ENCODE data around the gene UBR4. TPM values are rescaled to one million over a fixed set of nuclear protein-coding genes. Genes with fewer than 3 reads are reported as not detected.

Gene UBR4
- total and polyA plus RNA-seq, 2 donors from 2014 or later: 167 to 319 TPM

DNA sequence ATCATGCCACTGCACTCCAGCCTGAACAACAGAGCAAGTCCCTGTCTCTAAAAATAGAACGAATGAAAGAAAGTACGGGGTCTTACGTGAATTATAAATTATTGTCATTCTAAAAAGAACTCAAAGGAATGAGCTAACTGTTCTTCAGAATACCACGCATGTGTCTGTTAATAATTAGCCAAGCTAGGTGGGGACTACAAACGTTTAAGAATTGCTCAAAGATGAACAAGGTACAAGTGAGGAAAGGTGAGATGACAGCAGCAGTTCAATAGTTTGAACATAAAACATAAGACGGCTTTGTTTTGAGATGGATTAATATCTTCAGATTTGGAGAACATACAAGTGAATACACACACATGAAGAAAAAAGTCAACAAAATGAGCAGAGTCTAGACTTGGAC lies 79.6 kb downstream of the UBR4 start:
- Histone ChIP-seq H3K27ac (ENCODE audit: low read depth in 2 of 2, low read length in 2 of 2) (no peak overlapping the region), H3K27me3 (ENCODE audit: control insufficient read depth, insufficient read depth, low read length) (no peaks in the 10 kb centered on the region), H3K9ac (ENCODE audit: low read length in 3 of 3) (no peak overlapping the region), H3K4me1 (ENCODE audit: control insufficient read depth in 2 of 3, insufficient read depth in 2 of 3, low read depth in 1 of 3, low read length in 3 of 3) (no peaks in the 10 kb centered on the region), H3K36me3 (ENCODE audit: control insufficient read depth in 2 of 3, insufficient read depth in 3 of 3, low read length in 3 of 3) (peaks cover 17 to 50% (median 40%) of the 10 kb centered on the region in 3 donors), H3K9me3 (ENCODE audit: control insufficient read depth in 2 of 3, insufficient read depth in 1 of 3, low read length in 3 of 3) (no peaks in the 10 kb centered on the region), H3K4me3 (ENCODE audit: low read length in 3 of 3) (no peak overlapping the region)
- no peak for DNase-seq
- no peak for FAIRE-seq
- intact Hi-C loops (cut with DNase I): no loop called here
- TF ChIP-seq CTCF (IDR thresholded peaks at IDR 0.05; ENCODE audit: borderline replicate concordance, extremely low read depth, insufficient read depth): no peak

- intact Hi-C loops (cut with DNase I): no loop called here
- H3K9me3 ChIP-seq (ENCODE audit: control insufficient read depth in 2 of 3, insufficient read depth in 1 of 3, low read length in 3 of 3): no peaks in the 10 kb centered on the region
- H3K27me3 ChIP-seq (ENCODE audit: control insufficient read depth, insufficient read depth, low read length): no peaks in the 10 kb centered on the region
- no peak overlapping the region for H3K4me3 ChIP-seq (ENCODE audit: low read length in 3 of 3)
- no peak for FAIRE-seq
- H3K27ac ChIP-seq (ENCODE audit: low read depth in 2 of 2, low read length in 2 of 2): no peak overlapping the region
- no peak overlapping the region for H3K9ac ChIP-seq (ENCODE audit: low read length in 3 of 3)
- no peak for TF ChIP-seq CTCF (IDR thresholded peaks at IDR 0.05; ENCODE audit: borderline replicate concordance, extremely low read depth, insufficient read depth)
- no peak for DNase-seq
- peaks cover 14 to 65% (median 54%) of the 10 kb centered on the region in 3 donors for H3K36me3 ChIP-seq (ENCODE audit: control insufficient read depth in 2 of 3, insufficient read depth in 3 of 3, low read length in 3 of 3)
- H3K4me1 ChIP-seq (ENCODE audit: control insufficient read depth in 2 of 3, insufficient read depth in 2 of 3, low read depth in 1 of 3, low read length in 3 of 3): no peaks in the 10 kb centered on the region
Measured at GRCh38 chr1:19128968-19129514, 81.0 kb downstream of the UBR4 start.

GRCh38 chr1:19124273-19124672 lies 85.8 kb downstream of the UBR4 start:
- no peak overlapping the region for H3K27ac ChIP-seq (ENCODE audit: low read depth in 2 of 2, low read length in 2 of 2)
- no peak for TF ChIP-seq CTCF (IDR thresholded peaks at IDR 0.05; ENCODE audit: borderline replicate concordance, extremely low read depth, insufficient read depth)

DNA sequence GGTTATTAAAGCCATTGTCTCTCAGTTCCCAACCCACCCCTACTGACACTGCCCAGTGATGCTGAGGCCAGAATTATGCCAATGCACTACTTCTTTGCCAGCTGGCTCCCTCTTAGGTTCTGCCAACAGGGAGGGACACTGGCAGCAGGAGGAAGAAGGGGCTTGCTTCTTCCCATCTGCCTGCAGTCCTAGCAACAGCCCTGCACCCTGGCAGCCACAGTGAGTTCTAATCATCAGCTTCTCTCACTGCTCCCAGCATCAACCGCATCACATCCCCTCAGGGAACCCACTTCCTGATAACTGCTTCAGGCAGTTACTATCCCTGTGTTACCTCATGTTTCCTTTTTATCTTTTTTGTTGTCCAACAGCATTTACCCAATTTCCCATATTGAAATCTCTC lies 86.2 kb downstream of the UBR4 start:
- Histone ChIP-seq H3K4me1 (ENCODE audit: control insufficient read depth in 2 of 3, insufficient read depth in 2 of 3, low read depth in 1 of 3, low read length in 3 of 3) (no peaks in the 10 kb centered on the region), H3K36me3 (ENCODE audit: control insufficient read depth in 2 of 3, insufficient read depth in 3 of 3, low read length in 3 of 3) (peaks cover 25 to 100% (median 90%) of the 10 kb centered on the region in 3 donors), H3K9me3 (ENCODE audit: control insufficient read depth in 2 of 3, insufficient read depth in 1 of 3, low read length in 3 of 3) (no peaks in the 10 kb centered on the region), H3K27me3 (ENCODE audit: control insufficient read depth, insufficient read depth, low read length) (no peaks in the 10 kb centered on the region), H3K4me3 (ENCODE audit: low read length in 3 of 3) (no peak overlapping the region), H3K9ac (ENCODE audit: low read length in 3 of 3) (no peak overlapping the region), H3K27ac (ENCODE audit: low read depth in 2 of 2, low read length in 2 of 2) (no peak overlapping the region)
- intact Hi-C loops (cut with DNase I): no loop called here
- FAIRE-seq (no peak), DNase-seq (no peak)
- no peak for TF ChIP-seq CTCF (IDR thresholded peaks at IDR 0.05; ENCODE audit: borderline replicate concordance, extremely low read depth, insufficient read depth)

More at GRCh38 chr1:19124273-19124672, 85.8 kb downstream of the UBR4 start:
- Histone ChIP-seq H3K36me3 (ENCODE audit: control insufficient read depth in 2 of 3, insufficient read depth in 3 of 3, low read length in 3 of 3) (peaks cover 25 to 100% (median 87%) of the 10 kb centered on the region in 3 donors), H3K27me3 (ENCODE audit: control insufficient read depth, insufficient read depth, low read length) (no peaks in the 10 kb centered on the region), H3K4me1 (ENCODE audit: control insufficient read depth in 2 of 3, insufficient read depth in 2 of 3, low read depth in 1 of 3, low read length in 3 of 3) (no peaks in the 10 kb centered on the region), H3K9me3 (ENCODE audit: control insufficient read depth in 2 of 3, insufficient read depth in 1 of 3, low read length in 3 of 3) (no peaks in the 10 kb centered on the region), H3K9ac (ENCODE audit: low read length in 3 of 3) (no peak overlapping the region), H3K4me3 (ENCODE audit: low read length in 3 of 3) (no peak overlapping the region)
- DNase-seq (no peak), FAIRE-seq (no peak)
- intact Hi-C loops (cut with DNase I): no loop called here
